GM12801 (cell line): Measurements from ENCODE around the gene KIF22.

ENCODE experiments used
- CTCF ChIP-seq: IDR thresholded peaks from one replicate; pipeline ENCODE4 v1.5.1; 2011; ENCODE audit warnings: control low read depth; ENCODE audit not compliant: insufficient read length; ENCODE audit errors: extremely low read depth

Gene KIF22

GRCh38 chr16:29775742-29776408 lies 14.7 kb upstream of the KIF22 start:
- TF ChIP-seq CTCF = no peak

GRCh38 chr16:29777576-29778350 lies 12.8 kb upstream of the KIF22 start, which contains the start of gene ZG16:
TSS of gene ZG16 (plus strand) at chr16:29778256. CDS start at chr16:29779267, 1,011 bp downstream.
- no peak for TF ChIP-seq CTCF

- no peak for TF ChIP-seq CTCF
These were observed 11.1 kb upstream of the KIF22 start for GRCh38 chr16:29779474-29779873.

- no peak for TF ChIP-seq CTCF
These were observed 6.4 kb upstream of the KIF22 start for GRCh38 chr16:29784157-29784556.

GRCh38 chr16:29784901-29785500 lies 5.5 kb upstream of the KIF22 start:
- no peak for TF ChIP-seq CTCF

- TF ChIP-seq CTCF = no peak
These were observed 772 bp upstream of the KIF22 start for GRCh38 chr16:29789775-29790182.

GRCh38 chr16:29790949-29791844 lies 646 bp downstream of the KIF22 start:
- TF ChIP-seq CTCF = no peak
